Loucy (cell line): Measurements from ENCODE around the gene ANKRD13B.

Experiments used
- H2AFZ ChIP-seq: fragments of 200-600 bp; sonication (generic); 2 replicates; pipeline ENCODE4 v1.6.0; 2016; ENCODE audit warnings: antibody characterized with exemption, mild to moderate bottlenecking, low read length, moderate library complexity
- H3F3A ChIP-seq: fragments of 200-600 bp; 2 replicates; pipeline ENCODE4 v1.6.0; 2016; ENCODE audit warnings: antibody characterized with exemption, low read depth, mild to moderate bottlenecking
- H3K27me3 ChIP-seq: fragments of 200-600 bp; sonication (generic); 2 replicates; pipeline ENCODE4 v1.6.1; 2014; ENCODE audit warnings: low read length, mild to moderate bottlenecking; ENCODE audit not compliant: insufficient read depth, poor library complexity, severe bottlenecking
- H3K36me3 ChIP-seq: fragments of 200-600 bp; sonication (generic); 2 replicates; pipeline ENCODE4 v1.6.1; 2016; ENCODE audit warnings: low read length; ENCODE audit not compliant: insufficient read depth
- H3K4me1 ChIP-seq: fragments of 200-600 bp; sonication (generic); 2 replicates; pipeline ENCODE4 v1.5.1; 2014; ENCODE audit warnings: low read length, mild to moderate bottlenecking; ENCODE audit not compliant: insufficient read depth, poor library complexity, severe bottlenecking
- H3K4me2 ChIP-seq: fragments of 200-600 bp; sonication (generic); 2 replicates; pipeline ENCODE4 v1.6.0; 2014; ENCODE audit warnings: antibody characterized with exemption, low read length, low read depth, mild to moderate bottlenecking; ENCODE audit not compliant: poor library complexity, severe bottlenecking
- H3K4me3 ChIP-seq: fragments of 200-600 bp; sonication (generic); 2 replicates; pipeline ENCODE4 v1.5.1; 2014; ENCODE audit warnings: low read length, mild to moderate bottlenecking, mixed read lengths; ENCODE audit not compliant: poor library complexity, severe bottlenecking
- H3K79me2 ChIP-seq: fragments of 200-600 bp; sonication (generic); 2 replicates; pipeline ENCODE4 v1.6.1; 2014; ENCODE audit warnings: low read length; ENCODE audit not compliant: insufficient read depth
- H3K9ac ChIP-seq: fragments of 200-600 bp; sonication (generic); 2 replicates; pipeline ENCODE4 v1.6.0; 2014; ENCODE audit warnings: mild to moderate bottlenecking, low read depth, low read length, moderate library complexity; ENCODE audit not compliant: poor library complexity, severe bottlenecking
- H3K9me2 ChIP-seq: fragments of 200-600 bp; sonication (generic); replicated peaks from 2 replicates; pipeline ENCODE4 v1.6.1; 2016; ENCODE audit warnings: low read depth, low read length, mixed read lengths
- H3K9me3 ChIP-seq: fragments of 200-600 bp; sonication (generic); 2 replicates; pipeline ENCODE4 v1.6.1; 2014; ENCODE audit warnings: mild to moderate bottlenecking, antibody characterized with exemption, low read length, low read depth; ENCODE audit not compliant: insufficient read depth
- H4K20me1 ChIP-seq: fragments of 200-600 bp; sonication (generic); 2 replicates; pipeline ENCODE4 v1.6.0; 2014; ENCODE audit warnings: antibody characterized with exemption, low read length, mild to moderate bottlenecking; ENCODE audit not compliant: insufficient read depth, poor library complexity, severe bottlenecking
- CTCF ChIP-seq: fragments of 200-600 bp; sonication (generic); conservative IDR thresholded peaks from 2 replicates; pipeline ENCODE4 v1.5.1; 2014; ENCODE audit warnings: mild to moderate bottlenecking, antibody characterized with exemption, low read length
- EZH2phosphoT487 ChIP-seq: fragments of 200-600 bp; IDR thresholded peaks from 2 replicates; pipeline ENCODE4 v1.6.1; 2018; ENCODE audit warnings: antibody characterized with exemption, mild to moderate bottlenecking, moderate library complexity, borderline replicate concordance

Gene ANKRD13B

GRCh38 chr17:29595107-29595942, 2.4 kb downstream of the ANKRD13B start:
- Histone ChIP-seq H2AFZ (no peak overlapping the region), H3K36me3 (no peaks in the 10 kb centered on the region), H3K9me2 (no peaks in the 10 kb centered on the region), H3K4me3 (no peak overlapping the region), H3K27me3 (no peaks in the 10 kb centered on the region), H3K4me1 (peaks cover 26% of the 10 kb centered on the region), H3K4me2 (no peak overlapping the region), H3K9ac (no peak overlapping the region), H3K79me2 (peaks cover 3% of the 10 kb centered on the region; the same call in 1 of the 2 replicates), H3K9me3 (no peaks in the 10 kb centered on the region), H4K20me1 (no peaks in the 10 kb centered on the region), H3F3A (no peaks in the 10 kb centered on the region)
- TF ChIP-seq CTCF (no peak), EZH2phosphoT487 (no peak)

- Histone ChIP-seq H3K9me3 (no peaks in the 10 kb centered on the region), H3K27me3 (no peaks in the 10 kb centered on the region), H3K4me2 (no peak overlapping the region), H3K4me3 (no peak overlapping the region), H3K36me3 (no peaks in the 10 kb centered on the region), H3F3A (no peaks in the 10 kb centered on the region), H4K20me1 (no peaks in the 10 kb centered on the region), H3K4me1 (peaks cover 20% of the 10 kb centered on the region), H3K9ac (no peak overlapping the region), H3K9me2 (no peaks in the 10 kb centered on the region), H3K79me2 (no peaks in the 10 kb centered on the region), H2AFZ (no peak overlapping the region)
- no peak for TF ChIP-seq EZH2phosphoT487
- no peak for TF ChIP-seq CTCF
Observed at GRCh38 chr17:29595943-29596774, 3.2 kb downstream of the ANKRD13B start.

GRCh38 chr17:29596811-29597210, 3.9 kb downstream of the ANKRD13B start:
- Histone ChIP-seq H3K36me3 (no peaks in the 10 kb centered on the region), H3K4me2 (no peak overlapping the region), H3K4me3 (no peak overlapping the region), H3K79me2 (no peaks in the 10 kb centered on the region), H3K9me3 (no peaks in the 10 kb centered on the region), H2AFZ (no peak overlapping the region), H3K4me1 (peaks cover 15% of the 10 kb centered on the region), H3K9me2 (no peaks in the 10 kb centered on the region), H3F3A (no peaks in the 10 kb centered on the region), H4K20me1 (no peaks in the 10 kb centered on the region), H3K9ac (no peak overlapping the region), H3K27me3 (no peaks in the 10 kb centered on the region)
- no peak for TF ChIP-seq CTCF
- no peak for TF ChIP-seq EZH2phosphoT487
